OCI-LY3 (cell line): ENCODE data around the gene FRMD4A.

Experiments
- CTCF ChIP-seq: fragments of 200-600, 300-600 bp; sonication (generic); IDR thresholded peaks from 2 replicates; pipeline ENCODE4 v1.5.1; 2014; ENCODE audit warnings: antibody characterized with exemption, low read length, low read depth
- EZH2phosphoT487 ChIP-seq: fragments of 200-600 bp; shearing (Covaris generic); IDR thresholded peaks from 2 replicates; pipeline ENCODE4 v1.6.1; 2018; ENCODE audit warnings: antibody characterized with exemption, mixed run types, low read depth

DNA sequence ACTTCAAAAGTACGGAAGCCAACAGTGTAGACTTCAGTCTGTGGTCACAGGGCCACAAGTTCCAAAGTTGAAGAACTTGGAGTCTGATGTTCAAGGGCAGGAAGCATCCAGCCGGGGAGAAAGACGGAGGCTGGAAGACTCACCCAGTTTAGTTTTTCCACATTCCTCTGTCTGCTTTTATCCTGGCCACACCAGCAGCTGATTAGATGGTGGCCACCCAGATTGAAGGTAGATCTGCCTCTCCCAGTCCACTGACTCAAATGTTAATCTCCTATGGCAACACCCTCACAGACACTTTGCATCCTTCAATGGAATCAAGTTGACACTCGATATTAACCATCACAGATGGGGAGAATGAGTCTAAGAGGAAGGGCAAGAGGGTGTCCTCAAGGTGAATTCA is 19.3 kb upstream of the FRMD4A start:
- TF ChIP-seq CTCF (no peak), EZH2phosphoT487 (no peak)
